ENCODE data around the gene CST8. TPM values are rescaled to one million over a fixed set of nuclear protein-coding genes. Genes with fewer than 3 reads are reported as not detected.

CST8 gene
- polyA plus RNA-seq, 1 donor from 2014 or later, result not detected

Other genes with a start within 250 kb of the CST8 start
- 62.1 TPM for gene NXT1, start 140.3 kb upstream of the CST8 start, polyA plus RNA-seq
- 5.9 TPM for gene GZF1, start 128.9 kb upstream of the CST8 start, polyA plus RNA-seq
- gene NAPB, start 69.6 kb upstream of the CST8 start, polyA plus RNA-seq, result 5.8 TPM
- gene CSTL1, start 51.4 kb upstream of the CST8 start, polyA plus RNA-seq, result not detected
- not detected for gene CST11, start 38.2 kb upstream of the CST8 start, polyA plus RNA-seq
- gene CST9L, start 77.4 kb downstream of the CST8 start, polyA plus RNA-seq, result not detected
- not detected for gene CST9, start 114.8 kb downstream of the CST8 start, polyA plus RNA-seq
- gene CST3, start 146.8 kb downstream of the CST8 start, polyA plus RNA-seq, result 5.9 TPM
- not detected for gene CST4, start 197.9 kb downstream of the CST8 start, polyA plus RNA-seq